GM12874 (cell line): ENCODE measurements around the gene RDH11.

Experiments
- CTCF ChIP-seq: IDR thresholded peaks from 2 replicates; pipeline ENCODE4 v1.5.1; 2011; ENCODE audit warnings: low read depth, mild to moderate bottlenecking, control low read depth, low read length, moderate library complexity; ENCODE audit not compliant: insufficient read depth

The RDH11 gene

GRCh38 chr14:67665868-67666267 is 29.7 kb downstream of the RDH11 start:
- TF ChIP-seq CTCF = no peak

GRCh38 chr14:67663633-67664032 is 31.9 kb downstream of the RDH11 start:
- TF ChIP-seq CTCF = no peak

GRCh38 chr14:67653651-67654280 is 41.8 kb downstream of the RDH11 start:
- TF ChIP-seq CTCF = no peak

GRCh38 chr14:67652189-67652588 is 43.4 kb downstream of the RDH11 start:
- no peak for TF ChIP-seq CTCF

- no peak for TF ChIP-seq CTCF
Measured at GRCh38 chr14:67650694-67651093, 44.9 kb downstream of the RDH11 start.

GRCh38 chr14:67650151-67650550 is 45.4 kb downstream of the RDH11 start:
- TF ChIP-seq CTCF = no peak

- no peak for TF ChIP-seq CTCF
Measured at GRCh38 chr14:67646131-67646530, 49.4 kb downstream of the RDH11 start.
